ENCODE results near the gene MACF1.

DNA sequence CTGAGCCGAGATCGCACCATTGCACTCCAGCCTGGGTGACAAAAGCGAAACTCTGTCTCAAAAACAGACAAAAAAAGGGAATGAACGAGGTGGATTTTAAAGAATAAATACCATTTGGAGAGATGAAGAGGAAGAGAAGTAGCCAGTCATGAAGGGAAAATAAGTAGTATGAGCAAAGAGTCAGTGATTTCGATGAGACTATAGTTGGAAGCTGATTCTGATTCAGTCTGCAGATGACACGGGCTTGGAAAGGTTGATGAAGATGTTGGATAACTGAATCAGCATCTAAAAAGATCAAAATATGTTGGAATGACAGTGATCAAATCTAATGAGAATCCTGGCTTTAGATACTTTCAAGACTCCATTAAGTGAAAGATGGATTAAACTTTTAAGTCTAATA, 23.8 kb downstream of the MACF1 start:
- TF ChIP-seq, protein P1, sequence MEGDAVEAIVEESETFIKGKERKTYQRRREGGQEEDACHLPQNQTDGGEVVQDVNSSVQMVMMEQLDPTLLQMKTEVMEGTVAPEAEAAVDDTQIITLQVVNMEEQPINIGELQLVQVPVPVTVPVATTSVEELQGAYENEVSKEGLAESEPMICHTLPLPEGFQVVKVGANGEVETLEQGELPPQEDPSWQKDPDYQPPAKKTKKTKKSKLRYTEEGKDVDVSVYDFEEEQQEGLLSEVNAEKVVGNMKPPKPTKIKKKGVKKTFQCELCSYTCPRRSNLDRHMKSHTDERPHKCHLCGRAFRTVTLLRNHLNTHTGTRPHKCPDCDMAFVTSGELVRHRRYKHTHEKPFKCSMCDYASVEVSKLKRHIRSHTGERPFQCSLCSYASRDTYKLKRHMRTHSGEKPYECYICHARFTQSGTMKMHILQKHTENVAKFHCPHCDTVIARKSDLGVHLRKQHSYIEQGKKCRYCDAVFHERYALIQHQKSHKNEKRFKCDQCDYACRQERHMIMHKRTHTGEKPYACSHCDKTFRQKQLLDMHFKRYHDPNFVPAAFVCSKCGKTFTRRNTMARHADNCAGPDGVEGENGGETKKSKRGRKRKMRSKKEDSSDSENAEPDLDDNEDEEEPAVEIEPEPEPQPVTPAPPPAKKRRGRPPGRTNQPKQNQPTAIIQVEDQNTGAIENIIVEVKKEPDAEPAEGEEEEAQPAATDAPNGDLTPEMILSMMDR (IDR thresholded peaks at IDR 0.05; ENCODE audit: low read length): no peak
- no peak for TF ChIP-seq EZH2 (optimal IDR thresholded peaks at IDR 0.05; ENCODE audit: low read depth, low read length)
- TF ChIP-seq EZH2phosphoT487 (IDR thresholded peaks at IDR 0.05; ENCODE audit: low read length): no peak
